Transverse colon (tissue), 4 donors: ENCODE data around the gene IL19. TPM values are rescaled to one million over a fixed set of nuclear protein-coding genes. Genes with fewer than 3 reads are reported as not detected.
A peak's percentile ranks its signal among the peaks of the same experiment; 100 is the strongest.
"Not testable (repeated sequence)": the region's sequence is repeated elsewhere in the genome, so short reads cannot be mapped to it uniquely, and the experiment has no call there.

Source experiments
- DNase-seq: peaks from one replicate; pipeline ENCODE4 v3.0.0-alpha.2; 2019
- H3K27ac ChIP-seq, 4 donors: fragments of 200-600 bp; sonication (generic); 2 replicates each; pipeline ENCODE4 v1.5.1; 2016 to 2018; ENCODE audit warnings: inconsistent platforms in 4 of 4
- H3K27me3 ChIP-seq: fragments of 200-600 bp; sonication (generic); 2 replicates; pipeline ENCODE4 v1.5.1; 2017; ENCODE audit warnings: inconsistent platforms
- H3K36me3 ChIP-seq, 4 donors: fragments of 200-600 bp; sonication (generic); 2 replicates each; pipeline ENCODE4 v1.5.1; 2017 to 2019; ENCODE audit warnings: inconsistent platforms in 4 of 4
- H3K4me1 ChIP-seq, 4 donors: fragments of 200-600 bp; sonication (generic); 2 replicates each; pipeline ENCODE4 v1.5.1; 2017 to 2020; ENCODE audit warnings: inconsistent platforms in 4 of 4
- H3K4me3 ChIP-seq, 4 donors: fragments of 200-600 bp; sonication (generic); 1 replicate in 1 of 4; 2 replicates in 3 of 4; pipeline versions ENCODE4 v1.5.1 to v1.6.1; 2017 to 2019; ENCODE audit warnings: inconsistent platforms in 4 of 4
- H3K9me3 ChIP-seq, 2 donors: fragments of 200-600 bp; sonication (generic); 2 replicates each; pipeline ENCODE4 v1.5.1; 2017 to 2019; ENCODE audit warnings: inconsistent platforms in 2 of 2
- CTCF ChIP-seq, 5 experiments: fragments of 200-600 bp in 3 of 5; fragments of 450-650 bp in 2 of 5; sonication (generic) in 3 of 5; IDR thresholded peaks; 1 replicate in 2 of 5; 2 replicates in 3 of 5; pipeline ENCODE4 v1.5.1; 2016 to 2017; ENCODE audit warnings: antibody characterized with exemption in 5 of 5, inconsistent platforms in 3 of 5, mild to moderate bottlenecking in 2 of 5, moderate library complexity in 1 of 5
- EP300 ChIP-seq: sonication (generic); formaldehyde crosslinking; IDR thresholded peaks from one replicate; pipeline ENCODE4 v1.6.1; 2017; ENCODE audit warnings: antibody characterized with exemption, low read depth
- POLR2A ChIP-seq: fragments of 450-650 bp; IDR thresholded peaks from one replicate; pipeline ENCODE4 v1.6.1; 2016; ENCODE audit warnings: antibody characterized with exemption, mild to moderate bottlenecking, moderate library complexity
- POLR2AphosphoS5 ChIP-seq, 3 donors: sonication (generic); formaldehyde crosslinking; IDR thresholded peaks; one replicate each; pipeline ENCODE4 v1.6.1; 2016; ENCODE audit warnings: antibody characterized with exemption in 3 of 3
- WGBS, 2 donors: methylation state at CpG; one replicate each; pipeline ENCODE4 v1.1.5; 2018; ENCODE audit warnings: low coverage in 1 of 2; 5-methylcytosine and 5-hydroxymethylcytosine counted together
- in situ Hi-C, 4 donors: fragments of 200-750 bp; cut with MboI; loops; one replicate each; pipeline versions ENCODE4 v1.15.0 to v1.15.1; 2017; ENCODE audit warnings: low sequenced_read_pairs in 3 of 4, low pct_ligation_motif_present in 1 of 4, low pct_unique_long_range_greater_than_20kb in 1 of 4
- intact Hi-C: fragments of 100-400 bp; cut with DNase I; formaldehyde crosslinking; loops from one replicate; pipeline ENCODE4 v1.15.1; 2023; ENCODE audit warnings: low total_unique reads
- total RNA-seq, 4 donors: library from RNA; depleted of rRNA; stranded (reverse); fragments of >200 nt; gene quantifications; one replicate each; pipeline ENCODE4 v1.1.0, GENCODE V29; 2016

IL19 gene
- total RNA-seq, 4 donors from 2014 or later: not detected

DNA sequence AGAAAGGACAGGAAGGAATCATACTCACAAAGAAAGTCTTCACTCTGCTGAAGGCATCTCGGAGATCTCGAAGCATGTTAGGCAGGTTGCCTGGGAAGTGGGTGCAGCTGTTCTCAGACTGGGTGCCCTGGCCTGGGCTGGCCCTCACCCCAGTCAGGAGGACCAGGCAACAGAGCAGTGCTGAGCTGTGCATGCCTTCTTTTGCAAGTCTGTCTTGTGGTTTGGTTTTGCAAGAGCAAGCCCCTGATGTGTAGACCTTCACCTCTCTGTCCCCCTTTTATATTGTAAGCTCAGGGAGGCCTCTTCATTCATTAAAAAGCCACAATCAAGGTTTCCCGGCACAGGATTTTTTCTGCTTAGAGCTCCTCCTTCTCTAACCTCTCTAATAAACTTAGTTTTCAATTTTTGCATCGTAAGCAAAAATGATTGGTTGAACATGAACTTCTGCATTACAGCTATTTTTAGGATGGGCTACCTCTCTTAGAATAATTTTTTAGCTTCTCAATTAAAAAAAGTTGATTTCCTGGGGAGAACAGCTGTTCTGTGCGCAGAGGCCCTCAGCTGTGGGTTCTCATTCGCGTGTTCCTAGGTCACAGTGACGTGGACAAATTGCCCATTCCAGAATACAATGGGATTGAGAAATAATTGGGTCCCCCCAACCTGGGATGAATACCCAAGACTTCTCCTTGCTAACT is 1.8 kb downstream of the IL19 start, which contains the start of gene IL10:
Gene IL10 (minus strand): TSS at position 252 of the 695 bp plus-strand sequence. CDS start 59 bp downstream, at position 193.
- TF ChIP-seq EP300 (no peak), POLR2A (peak; percentile 26), POLR2AphosphoS5 (IDR thresholded peaks at IDR 0.05) (no peak), CTCF (IDR thresholded peaks at IDR 0.05) (no peak)
- peak within 1 kb of the TSS; percentile 15 to 51 (median 31) for H3K27ac ChIP-seq
- in situ Hi-C loops: no loop called here

DNA sequence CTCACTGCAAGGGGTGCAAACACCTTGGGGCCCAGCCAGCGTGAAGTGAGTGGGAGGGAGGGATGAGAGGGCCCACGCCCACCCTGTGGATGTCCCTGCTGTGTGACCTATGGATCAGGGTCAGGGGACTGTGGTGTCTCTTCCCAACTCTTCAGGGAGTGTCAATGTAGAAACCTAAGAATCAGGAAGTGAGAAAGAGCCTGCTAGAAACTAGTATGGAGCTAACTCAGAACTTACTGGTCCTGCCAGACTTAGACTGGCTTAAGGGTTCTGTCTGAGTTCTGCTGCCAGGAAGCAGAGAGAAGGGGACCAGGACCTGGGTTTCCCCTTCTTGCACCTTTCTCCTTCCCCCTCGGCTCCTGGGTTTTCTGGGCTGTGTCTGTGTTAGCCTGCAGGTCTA is 3.5 kb downstream of the IL19 start:
- intact Hi-C loops: no loop called here
- Histone ChIP-seq H3K36me3 (no peaks in the 10 kb centered on the region), H3K27ac (no peak overlapping the region), H3K4me1 (peaks cover 0 to 8% (median 0%) of the 10 kb centered on the region in 4 donors), H3K9me3 (no peaks in the 10 kb centered on the region), H3K4me3 (no peak overlapping the region), H3K27me3 (peaks cover 7% of the 10 kb centered on the region)
- in situ Hi-C loops: no loop called here
- WGBS, 2 donors: 54% methylated on average over 3 of the region's 3 CpGs; no CpG with 5 or more reads in 1 of the 2 donors
- DNase-seq: no peak
- TF ChIP-seq CTCF (IDR thresholded peaks at IDR 0.05) (no peak), POLR2A (no peak), EP300 (no peak), POLR2AphosphoS5 (IDR thresholded peaks at IDR 0.05) (no peak)

More for the DNA sequence above, 1.8 kb downstream of the IL19 start, which contains the start of gene IL10:
- peaks cover 7% of the 10 kb centered on the region for H3K27me3 ChIP-seq
- H3K4me1 ChIP-seq: peaks cover 0 to 8% (median 0%) of the 10 kb centered on the region in 4 donors
- no peaks in the 10 kb centered on the region for H3K9me3 ChIP-seq
- DNase-seq: peak; percentile 20
- 81% methylated on average over 4 to 8 of the region's 8 CpGs for WGBS, 2 donors
- intact Hi-C loops: no loop called here
- no peak within 1 kb of the TSS for H3K4me3 ChIP-seq
- no peaks in the 10 kb centered on the region for H3K36me3 ChIP-seq

DNA sequence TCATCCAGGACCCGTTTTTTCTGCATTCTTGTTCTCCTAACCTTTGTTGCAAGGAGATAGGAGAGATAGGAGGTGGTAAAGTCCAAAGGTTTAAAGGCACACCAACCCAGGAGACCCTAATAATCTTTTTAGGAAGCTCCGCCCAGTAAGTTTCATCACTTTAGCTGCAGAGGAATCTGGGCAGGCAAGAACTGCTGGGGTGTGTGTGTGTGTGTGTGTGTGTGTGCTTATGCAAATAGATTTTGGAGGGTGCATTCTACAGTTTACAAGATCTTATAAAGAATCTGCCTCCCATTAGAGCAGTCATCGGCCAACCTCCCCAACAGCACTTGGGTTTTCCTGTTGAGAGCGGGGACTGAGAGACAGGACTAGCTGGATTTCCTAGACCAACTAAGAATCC is 5.7 kb downstream of the IL19 start:
- no peaks in the 10 kb centered on the region for H3K9me3 ChIP-seq
- H3K36me3 ChIP-seq: no peaks in the 10 kb centered on the region
- DNase-seq: no peak
- H3K27me3 ChIP-seq: peaks cover 7% of the 10 kb centered on the region
- in situ Hi-C loops: no loop called here
- no peak overlapping the region for H3K27ac ChIP-seq
- intact Hi-C loops: no loop called here
- H3K4me3 ChIP-seq: no peak overlapping the region
- peaks cover 0 to 4% (median 0%) of the 10 kb centered on the region in 4 donors for H3K4me1 ChIP-seq
- WGBS, 2 donors: 78% methylated on average over 4 of the region's 4 CpGs; no CpG with 5 or more reads in 1 of the 2 donors
- no peak for TF ChIP-seq CTCF (IDR thresholded peaks at IDR 0.05)
- no peak for TF ChIP-seq POLR2AphosphoS5 (IDR thresholded peaks at IDR 0.05)
- no peak for TF ChIP-seq EP300
- TF ChIP-seq POLR2A: no peak

GRCh38 chr1:206778031-206778430 is 7.5 kb downstream of the IL19 start:
- DNase-seq: no peak

DNA sequence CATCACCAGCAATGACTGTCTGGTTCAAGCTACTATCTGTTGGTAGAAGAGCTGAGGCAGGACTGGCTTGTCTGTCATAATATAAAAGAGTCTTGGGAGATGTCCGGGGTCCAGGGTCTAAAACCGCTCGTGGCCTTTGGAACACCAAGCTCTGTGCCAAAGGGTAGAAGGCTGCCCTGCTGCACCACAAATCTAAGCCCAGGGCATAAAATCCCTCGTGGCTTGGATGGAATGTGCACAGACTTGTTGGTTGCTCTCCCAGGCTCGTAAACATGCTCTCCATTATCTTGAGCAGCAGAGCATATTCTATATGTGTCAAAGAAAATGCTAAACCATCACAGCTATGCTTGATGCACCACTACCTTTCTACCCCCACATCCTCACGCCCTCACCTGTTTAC is 8.3 kb downstream of the IL19 start:
- WGBS, 2 donors: 60 to 77% methylated on average over 1 to 6 of the region's 6 CpGs
- H3K9me3 ChIP-seq, H3K36me3 ChIP-seq, intact Hi-C loops, H3K27ac ChIP-seq, in situ Hi-C loops, DNase-seq, H3K27me3 ChIP-seq, H3K4me3 ChIP-seq, H3K4me1 ChIP-seq: not testable (repeated sequence)

More at GRCh38 chr1:206778031-206778430, 7.5 kb downstream of the IL19 start:
- Histone ChIP-seq H3K27ac (no peak overlapping the region), H3K4me1 (peaks cover 0 to 4% (median 0%) of the 10 kb centered on the region in 4 donors), H3K4me3 (no peak overlapping the region), H3K9me3 (no peaks in the 10 kb centered on the region), H3K27me3 (peaks cover 7% of the 10 kb centered on the region), H3K36me3 (no peaks in the 10 kb centered on the region)
- 86% methylated on average over 7 of the region's 7 CpGs; no CpG with 5 or more reads in 1 of the 2 donors for WGBS, 2 donors
- in situ Hi-C loops: no loop called here
- intact Hi-C loops: no loop called here
- TF ChIP-seq POLR2AphosphoS5 (IDR thresholded peaks at IDR 0.05): no peak
- no peak for TF ChIP-seq CTCF (IDR thresholded peaks at IDR 0.05)
- no peak for TF ChIP-seq POLR2A
- TF ChIP-seq EP300: no peak
